OCI-M1 (cell line): Measurements from ENCODE around the gene MYORG.

Experiments used
- DNase-seq: peaks from one replicate; lab custom pipeline; 2025; lab: John Stamatoyannopoulos, UW

MYORG gene

GRCh38 chr9:34384368-34385165 is 7.9 kb upstream of the MYORG start:
- DNase-seq: no peak

- no peak for DNase-seq
Observed at GRCh38 chr9:34383904-34384303, 7.2 kb upstream of the MYORG start.

- no peak for DNase-seq
Observed at GRCh38 chr9:34382879-34383278, 6.2 kb upstream of the MYORG start.

- DNase-seq: no peak
Observed at GRCh38 chr9:34382054-34382453, 5.4 kb upstream of the MYORG start.

GRCh38 chr9:34381323-34381722 is 4.6 kb upstream of the MYORG start:
- no peak for DNase-seq

- peak; percentile 85 for DNase-seq
Observed at GRCh38 chr9:34380511-34381315, 4.0 kb upstream of the MYORG start.

GRCh38 chr9:34380034-34380510 is 3.4 kb upstream of the MYORG start:
- DNase-seq: no peak

GRCh38 chr9:34379334-34380033 is 2.8 kb upstream of the MYORG start:
- peak; percentile 93 for DNase-seq

- no peak for DNase-seq
Observed at GRCh38 chr9:34378376-34379060, 1.8 kb upstream of the MYORG start.

GRCh38 chr9:34377404-34377746 is 677 bp upstream of the MYORG start:
- peak; percentile 66 for DNase-seq

GRCh38 chr9:34375901-34376595 is 650 bp downstream of the MYORG start:
- no peak for DNase-seq

- DNase-seq: no peak
Observed at GRCh38 chr9:34374905-34375552, 1.7 kb downstream of the MYORG start.

GRCh38 chr9:34374339-34374738 is 2.4 kb downstream of the MYORG start:
- no peak for DNase-seq

- no peak for DNase-seq
Observed at GRCh38 chr9:34373749-34374148, 2.9 kb downstream of the MYORG start.

GRCh38 chr9:34372467-34373011 is 4.2 kb downstream of the MYORG start:
- no peak for DNase-seq

GRCh38 chr9:34371886-34372466 is 4.7 kb downstream of the MYORG start:
- DNase-seq: no peak

GRCh38 chr9:34370970-34371880 is 5.5 kb downstream of the MYORG start:
- no peak for DNase-seq

- DNase-seq: no peak
Observed at GRCh38 chr9:34370335-34370969, 6.2 kb downstream of the MYORG start.

- no peak for DNase-seq
Observed at GRCh38 chr9:34369636-34370035, 7.1 kb downstream of the MYORG start.
